Fibroblast of peridontal ligament (primary cell): ENCODE data around the gene P2RX2.

Source experiments
- DNase-seq: peaks from one replicate; pipeline ENCODE4 v3.0.0-alpha.2; 2010; ENCODE audit errors: extremely low read depth

Gene P2RX2

GRCh38 chr12:132618683-132619043 lies at the start of gene P2RX2:
TSS of gene P2RX2 (plus strand) at chr12:132618776. CDS start at chr12:132618817, 41 bp downstream.
- no peak for DNase-seq

GRCh38 chr12:132568826-132569480 lies 49.6 kb upstream of the P2RX2 start:
- DNase-seq = no peak

DNA sequence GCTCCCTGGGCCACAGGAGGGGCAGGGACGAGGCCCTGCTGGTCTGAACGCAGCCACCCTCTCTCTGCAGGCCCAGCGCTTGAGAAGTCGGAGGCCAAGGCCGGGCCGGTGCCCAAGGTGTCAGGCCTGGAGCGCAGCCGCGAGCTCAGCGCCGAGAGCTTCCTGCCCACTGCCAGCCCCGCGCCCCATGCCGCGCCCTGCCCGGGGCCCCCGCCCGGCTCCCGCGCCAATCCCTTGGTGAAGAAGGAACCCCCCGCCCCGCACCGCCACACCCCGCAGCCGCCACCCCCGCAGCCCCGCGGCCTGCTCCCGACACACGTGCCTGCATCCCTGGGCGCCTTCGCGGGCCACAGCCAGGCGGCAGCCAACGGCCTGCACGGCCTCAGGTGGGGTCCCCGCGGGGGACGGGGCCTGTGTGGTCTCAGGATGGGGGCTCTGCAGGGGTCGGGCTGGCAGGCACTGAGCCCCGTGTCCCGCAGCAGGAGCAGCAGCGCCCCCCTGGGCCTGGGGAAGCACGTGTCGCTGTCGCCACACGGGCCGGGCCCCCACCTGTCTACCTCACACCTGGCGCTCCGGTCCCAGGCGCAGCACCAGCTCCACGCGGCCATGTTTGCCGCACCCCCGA lies 48.6 kb upstream of the P2RX2 start:
- DNase-seq = no peak

DNA sequence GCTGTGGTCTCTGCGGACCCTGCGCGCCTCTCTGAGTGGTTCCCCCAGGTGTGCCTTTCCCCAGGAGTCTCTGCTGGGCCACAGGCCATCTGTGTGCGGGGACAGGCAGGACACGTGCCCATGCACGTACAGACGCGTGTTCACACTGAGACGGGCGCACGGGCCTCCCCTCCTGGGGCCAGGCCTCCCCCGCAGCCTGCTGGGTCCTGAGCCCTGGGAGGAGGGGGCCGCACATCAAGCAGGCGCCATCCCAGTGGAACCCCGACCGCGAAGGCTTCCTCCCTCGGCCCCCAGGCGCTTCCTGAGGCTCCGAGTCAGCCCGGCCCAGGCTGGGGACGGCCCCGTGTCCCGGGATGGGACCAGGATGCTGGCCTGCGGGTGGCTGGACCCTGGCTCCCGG lies 47.9 kb upstream of the P2RX2 start:
- no peak for DNase-seq

DNA sequence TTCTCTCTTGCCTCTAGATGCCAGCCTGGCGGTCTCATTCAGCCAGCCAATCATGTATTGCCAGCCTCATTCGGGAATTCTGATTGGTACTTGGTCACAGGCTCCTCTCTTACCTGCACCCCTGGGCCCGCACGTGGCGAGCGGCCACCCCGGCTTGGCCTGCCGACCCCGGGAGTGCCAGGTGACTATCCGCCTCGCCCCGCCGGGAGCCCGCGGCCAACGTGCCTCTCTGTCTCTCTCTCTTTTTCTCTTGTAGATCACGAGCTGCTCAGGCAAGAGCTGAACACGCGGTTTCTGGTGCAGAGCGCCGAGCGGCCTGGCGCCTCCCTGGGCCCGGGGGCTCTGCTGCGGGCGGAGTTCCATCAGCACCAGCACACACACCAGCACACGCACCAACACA lies 47.5 kb upstream of the P2RX2 start:
- no peak for DNase-seq

GRCh38 chr12:132571598-132571997 lies 47.0 kb upstream of the P2RX2 start:
- DNase-seq = no peak

- no peak for DNase-seq
Measured at GRCh38 chr12:132572106-132572505, 46.5 kb upstream of the P2RX2 start.

- no peak for DNase-seq
Measured at GRCh38 chr12:132572801-132573760, 45.5 kb upstream of the P2RX2 start.

DNA sequence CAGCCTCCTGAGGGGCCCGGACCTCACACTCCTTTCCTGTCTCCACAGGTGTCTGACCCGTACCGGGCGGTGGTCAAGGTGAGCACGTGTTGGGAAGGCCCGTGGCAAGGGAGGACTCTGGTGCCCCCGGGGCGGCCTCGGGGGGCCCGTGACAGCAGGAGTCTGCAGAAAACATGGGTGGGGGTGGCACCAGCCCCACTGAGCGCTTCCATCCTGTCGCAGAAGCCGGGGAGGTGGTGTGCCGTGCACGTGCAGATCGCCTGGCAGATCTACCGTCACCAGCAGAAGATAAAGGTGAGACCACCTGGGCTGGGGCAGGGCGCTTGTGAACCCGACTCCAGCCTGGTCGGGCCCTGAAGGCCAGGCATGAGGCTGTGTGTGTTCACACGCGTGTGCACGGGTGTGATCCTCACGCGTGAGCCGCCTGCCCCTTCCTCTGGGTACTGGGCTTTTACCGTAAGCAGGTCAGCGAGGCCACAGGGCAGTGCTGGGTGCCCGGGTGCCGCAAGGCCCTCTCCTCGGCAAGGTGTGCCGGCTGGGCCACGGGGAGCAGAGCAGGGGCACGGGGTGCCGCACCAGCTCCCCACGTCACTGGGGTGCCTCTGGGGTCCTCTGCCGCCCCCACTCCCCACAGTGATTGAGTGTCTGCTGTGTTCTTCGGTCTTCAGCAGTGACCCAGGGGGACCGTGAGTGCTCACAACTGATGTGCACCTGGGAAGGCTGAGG lies 44.1 kb upstream of the P2RX2 start:
- DNase-seq = no peak

DNA sequence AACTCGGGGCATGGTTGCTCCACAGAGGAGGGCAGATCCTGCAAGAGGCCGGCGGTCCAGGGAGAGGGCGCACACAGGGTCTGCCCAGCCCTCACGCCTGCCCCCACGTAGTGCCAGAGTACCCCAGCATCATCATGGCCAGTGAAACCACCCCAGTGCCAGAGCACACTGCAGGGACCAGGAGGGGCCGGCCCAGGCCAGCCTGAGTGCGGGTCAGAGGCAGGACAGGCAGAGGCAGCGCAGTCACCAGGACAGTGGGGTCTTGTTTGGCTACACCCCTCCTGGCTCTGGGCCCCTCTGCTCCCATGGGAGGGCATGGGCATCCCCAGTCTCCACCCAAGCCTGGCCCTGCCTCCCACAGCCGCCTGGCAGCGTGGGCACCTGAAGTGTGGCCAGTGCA lies 42.9 kb upstream of the P2RX2 start:
- no peak for DNase-seq

DNA sequence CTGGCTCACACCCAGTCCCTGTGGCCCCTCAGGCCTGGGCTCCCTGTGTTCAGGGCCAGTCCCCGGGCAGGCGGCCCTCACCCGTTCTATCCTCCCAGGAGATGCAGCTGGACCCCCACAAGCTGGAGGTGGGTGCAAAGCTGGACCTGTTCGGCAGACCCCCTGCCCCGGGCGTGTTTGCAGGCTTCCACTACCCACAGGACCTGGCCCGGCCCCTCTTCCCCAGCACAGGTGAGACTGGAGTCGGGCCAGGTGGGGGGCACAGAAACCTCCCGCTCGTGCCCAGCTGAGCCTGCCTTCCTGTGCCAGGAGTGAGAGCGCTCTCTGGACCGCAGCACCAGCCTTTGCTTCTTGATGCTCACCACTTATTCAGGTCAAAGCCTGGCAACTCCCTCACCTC lies 41.9 kb upstream of the P2RX2 start:
- DNase-seq = no peak

GRCh38 chr12:132577191-132577920 lies 41.2 kb upstream of the P2RX2 start:
- no peak for DNase-seq

DNA sequence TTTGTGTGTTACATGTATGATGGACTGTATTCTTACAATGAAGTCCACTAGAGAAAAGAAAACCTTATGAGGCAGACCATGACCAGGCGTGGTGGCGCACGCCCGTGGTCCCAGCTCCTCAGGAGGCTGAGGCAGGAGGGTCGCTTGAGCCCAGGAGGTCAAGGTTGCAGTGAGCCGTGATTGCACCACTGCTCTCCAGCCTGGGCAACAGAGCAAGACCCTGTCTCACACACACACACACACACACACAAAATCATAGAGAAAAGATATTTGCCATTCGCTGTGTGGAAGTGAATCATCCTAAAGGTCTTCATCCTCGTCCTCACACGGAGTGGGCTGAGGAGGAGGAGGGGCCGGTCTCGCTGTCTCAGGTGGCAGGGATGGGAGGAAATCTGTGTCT lies 40.5 kb upstream of the P2RX2 start:
- DNase-seq = no peak

- no peak for DNase-seq
Measured at GRCh38 chr12:132578826-132579225, 39.8 kb upstream of the P2RX2 start.

DNA sequence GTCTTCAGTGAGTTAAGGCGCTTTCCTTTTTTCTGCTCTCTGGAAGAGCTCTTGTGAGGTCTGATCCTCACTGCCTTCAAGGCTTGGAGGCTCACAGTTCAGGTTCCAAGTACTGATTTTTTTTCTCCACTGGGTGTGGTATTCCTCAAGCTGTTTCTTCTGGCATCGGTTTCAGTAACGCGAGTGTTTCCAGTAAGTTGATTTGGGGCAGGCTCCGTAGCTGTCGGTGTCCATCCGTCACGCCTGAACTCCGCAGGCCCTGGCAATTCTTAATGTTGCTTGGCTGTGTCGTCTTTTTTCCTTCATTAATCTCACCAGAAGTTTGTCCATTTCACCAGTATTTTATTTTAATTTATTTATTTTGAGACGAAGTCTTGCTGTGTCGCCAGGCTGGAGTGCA lies 38.8 kb upstream of the P2RX2 start:
- DNase-seq = no peak

DNA sequence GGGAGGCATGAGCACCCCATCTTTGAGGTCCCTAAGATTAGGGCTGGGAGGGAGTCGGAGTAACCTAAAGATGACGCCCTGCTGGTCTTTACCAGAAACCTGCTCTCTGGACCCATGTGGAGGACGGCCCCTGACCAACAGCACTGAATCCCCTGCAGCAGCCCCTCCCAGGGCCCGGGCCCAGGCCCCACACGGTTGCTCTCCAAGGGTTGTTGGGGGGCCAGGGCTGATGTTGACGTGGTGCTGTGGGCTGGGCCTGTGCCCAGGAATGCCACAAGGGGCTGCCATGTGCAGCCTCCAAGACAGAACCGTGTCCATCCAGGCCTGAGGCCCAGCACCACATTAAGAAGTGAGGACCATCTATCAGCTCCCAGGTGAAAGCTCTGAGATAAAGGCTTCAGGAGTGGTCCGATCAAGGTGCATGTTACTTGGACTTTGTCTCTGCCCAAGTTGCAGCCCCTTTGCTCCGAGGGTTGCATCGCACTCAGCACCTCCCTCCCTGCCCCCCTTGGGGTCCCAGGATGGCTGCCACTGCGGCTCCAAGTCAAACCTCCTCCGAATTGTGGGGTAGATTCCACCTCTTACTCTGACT lies 37.8 kb upstream of the P2RX2 start:
- no peak for DNase-seq

DNA sequence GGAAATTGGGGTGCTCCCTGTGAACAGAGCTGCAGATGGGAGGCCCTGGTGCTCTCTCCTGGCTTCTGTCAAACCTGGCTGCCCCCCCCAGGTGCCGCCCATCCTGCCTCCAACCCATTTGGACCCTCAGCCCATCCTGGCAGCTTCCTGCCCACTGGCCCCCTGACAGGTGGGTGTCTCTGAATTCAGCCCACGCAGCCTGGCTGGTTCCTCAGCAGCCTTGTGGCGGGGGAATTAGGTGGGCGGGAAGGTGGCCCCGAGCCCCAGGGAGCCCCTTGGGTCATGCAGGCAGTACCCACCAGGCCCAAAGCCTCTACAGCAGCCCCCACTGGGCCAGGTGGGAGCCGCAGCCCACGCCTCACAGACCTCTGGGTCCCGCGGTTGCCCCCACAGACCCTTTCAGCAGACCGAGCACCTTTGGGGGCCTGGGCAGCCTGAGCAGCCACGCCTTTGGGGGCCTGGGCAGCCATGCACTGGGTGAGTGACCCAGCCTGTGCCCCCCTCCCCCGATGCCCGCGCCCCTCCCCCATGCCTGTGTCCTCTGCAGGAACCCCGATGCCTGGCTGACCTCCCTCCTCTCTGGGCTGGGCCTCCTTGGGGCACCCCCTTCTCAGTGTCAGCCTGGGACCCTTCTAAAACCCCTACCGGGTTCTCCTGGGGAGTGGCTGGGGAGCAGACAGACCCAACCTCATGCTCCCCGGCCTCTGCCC lies 37.1 kb upstream of the P2RX2 start:
- no peak for DNase-seq

- no peak for DNase-seq
Measured at GRCh38 chr12:132582058-132582420, 36.5 kb upstream of the P2RX2 start.

DNA sequence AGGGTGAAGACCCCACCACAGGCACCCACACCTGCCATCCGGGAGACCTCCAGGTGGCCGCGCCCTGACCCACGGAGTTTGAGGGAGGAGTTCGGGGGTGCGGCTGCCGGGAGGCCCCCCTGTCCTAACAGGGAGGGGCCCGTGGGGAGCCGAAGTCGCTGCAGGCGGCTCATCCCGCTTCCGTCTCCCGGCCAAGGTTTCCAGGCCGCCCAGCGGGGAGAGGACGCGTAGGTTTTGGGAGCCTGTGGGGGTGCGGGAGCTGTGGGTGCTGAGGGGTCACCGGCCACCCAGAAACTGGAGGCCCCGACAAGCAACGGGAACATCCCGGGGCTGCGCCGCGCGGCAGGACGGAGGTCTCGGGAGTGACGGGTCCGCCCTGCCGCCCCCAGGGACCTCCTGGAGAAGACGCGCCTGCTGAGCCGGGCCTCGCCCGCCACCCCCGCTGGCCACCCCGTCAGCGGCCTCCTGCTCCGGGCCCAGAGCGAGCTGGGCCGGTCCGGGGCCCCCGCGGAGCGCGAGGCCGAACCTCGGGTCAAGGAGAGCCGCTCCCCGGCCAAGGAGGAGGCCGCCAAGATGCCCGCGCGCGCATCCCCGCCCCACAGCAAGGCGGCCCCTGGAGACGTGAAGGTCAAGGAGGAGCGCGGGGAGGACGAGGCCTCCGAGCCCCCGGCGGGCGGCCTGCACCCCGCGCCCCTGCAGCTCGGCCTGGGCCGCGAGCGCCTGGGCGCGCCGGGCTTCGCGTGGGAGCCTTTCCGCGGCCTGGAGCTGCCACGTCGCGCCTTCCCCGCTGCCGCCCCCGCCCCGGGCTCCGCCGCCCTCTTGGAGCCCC lies 35.8 kb upstream of the P2RX2 start:
- DNase-seq = no peak

- DNase-seq = no peak
Measured at GRCh38 chr12:132583411-132583710, 35.2 kb upstream of the P2RX2 start.
